Breast epithelium (tissue), 3 donors: Measurements from ENCODE around the gene RASA4B.
"Not testable (repeated sequence)": the region's sequence is repeated elsewhere in the genome, so short reads cannot be mapped to it uniquely, and the experiment has no call there.

Experiments used
- POLR2A ChIP-seq: fragments of 450-650 bp; IDR thresholded peaks from one replicate; pipeline ENCODE4 v1.6.1; 2016; ENCODE audit warnings: antibody characterized with exemption, mild to moderate bottlenecking, moderate library complexity
- POLR2AphosphoS5 ChIP-seq, 3 donors: sonication (generic); formaldehyde crosslinking; IDR thresholded peaks; one replicate each; pipeline ENCODE4 v1.6.1; 2017; ENCODE audit warnings: antibody characterized with exemption in 3 of 3
- TF ChIP-seq, protein P1 (sequence below), 3 donors: fragments of 450-650 bp; IDR thresholded peaks; one replicate each; pipeline ENCODE4 v1.5.1; 2016 to 2017; ENCODE audit warnings: antibody characterized with exemption in 3 of 3, mild to moderate bottlenecking in 3 of 3, moderate library complexity in 3 of 3

DNA sequence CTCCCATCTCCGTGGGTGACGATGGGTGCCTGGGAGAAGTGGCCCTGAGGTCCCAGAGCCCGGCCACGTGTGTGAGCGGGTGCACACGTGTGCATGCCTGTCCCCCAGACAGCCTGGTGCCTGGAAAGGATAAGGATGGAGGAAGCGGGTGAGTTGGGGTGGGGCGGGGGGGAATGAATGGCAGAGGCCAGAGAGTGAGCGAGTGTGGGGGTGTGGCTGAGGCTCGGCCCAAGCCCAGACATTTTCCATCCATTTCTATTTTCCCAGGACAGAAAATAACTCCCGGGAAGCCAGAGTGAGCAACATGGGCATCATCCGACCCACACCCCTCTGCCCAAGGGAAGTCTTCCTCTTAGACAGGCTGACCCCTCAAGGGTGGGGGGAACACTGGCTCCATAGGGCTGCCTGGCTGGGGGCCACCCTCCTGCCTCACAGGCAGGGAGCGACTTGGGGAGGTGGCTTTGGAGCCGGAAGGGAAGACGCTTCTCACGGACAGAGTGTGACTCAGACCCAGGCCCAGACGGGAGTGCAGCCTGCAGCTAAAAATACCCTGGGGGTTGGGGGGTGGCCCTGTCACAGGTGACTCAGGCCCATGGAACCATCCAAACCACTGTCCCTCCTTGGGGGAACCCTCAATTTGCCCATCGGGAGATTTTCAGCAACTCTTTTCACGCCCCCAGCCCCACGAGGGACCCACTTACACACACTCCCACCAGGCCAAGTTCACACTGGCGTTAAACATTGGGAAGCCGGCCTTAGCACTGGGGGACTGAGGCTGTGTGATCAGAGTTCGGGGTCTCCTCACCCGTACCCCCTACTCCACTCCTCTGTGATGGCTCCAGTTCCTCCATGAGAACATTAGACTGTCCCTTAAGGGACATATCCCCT is 12.0 kb downstream of the RASA4B start:
- TF ChIP-seq, protein P1, sequence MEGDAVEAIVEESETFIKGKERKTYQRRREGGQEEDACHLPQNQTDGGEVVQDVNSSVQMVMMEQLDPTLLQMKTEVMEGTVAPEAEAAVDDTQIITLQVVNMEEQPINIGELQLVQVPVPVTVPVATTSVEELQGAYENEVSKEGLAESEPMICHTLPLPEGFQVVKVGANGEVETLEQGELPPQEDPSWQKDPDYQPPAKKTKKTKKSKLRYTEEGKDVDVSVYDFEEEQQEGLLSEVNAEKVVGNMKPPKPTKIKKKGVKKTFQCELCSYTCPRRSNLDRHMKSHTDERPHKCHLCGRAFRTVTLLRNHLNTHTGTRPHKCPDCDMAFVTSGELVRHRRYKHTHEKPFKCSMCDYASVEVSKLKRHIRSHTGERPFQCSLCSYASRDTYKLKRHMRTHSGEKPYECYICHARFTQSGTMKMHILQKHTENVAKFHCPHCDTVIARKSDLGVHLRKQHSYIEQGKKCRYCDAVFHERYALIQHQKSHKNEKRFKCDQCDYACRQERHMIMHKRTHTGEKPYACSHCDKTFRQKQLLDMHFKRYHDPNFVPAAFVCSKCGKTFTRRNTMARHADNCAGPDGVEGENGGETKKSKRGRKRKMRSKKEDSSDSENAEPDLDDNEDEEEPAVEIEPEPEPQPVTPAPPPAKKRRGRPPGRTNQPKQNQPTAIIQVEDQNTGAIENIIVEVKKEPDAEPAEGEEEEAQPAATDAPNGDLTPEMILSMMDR (IDR thresholded peaks at IDR 0.05), result not testable (repeated sequence)
- not testable (repeated sequence) for TF ChIP-seq POLR2A; POLR2AphosphoS5 (IDR thresholded peaks at IDR 0.05)
